CD14-positive monocyte (primary cell): ENCODE data around the gene S100A14. TPM values are rescaled to one million over a fixed set of nuclear protein-coding genes. Genes with fewer than 3 reads are reported as not detected.

Source experiments
- DNase-seq, 3 donors: peaks; one replicate each; pipeline ENCODE4 v3.0.0-alpha.2; 2011 to 2022
- H2AFZ ChIP-seq: 2 replicates; pipeline ENCODE4 v1.6.0; 2012; ENCODE audit warnings: mild to moderate bottlenecking, low read depth, low read length, inconsistent platforms; ENCODE audit not compliant: insufficient read depth, poor library complexity, severe bottlenecking
- H3K27ac ChIP-seq, 2 donors: 1 replicate in 1 of 2; 2 replicates in 1 of 2; pipeline ENCODE4 v1.5.1; 2012 to 2013; ENCODE audit warnings: low read length in 2 of 2, control low read depth in 1 of 2, inconsistent platforms in 1 of 2, low read depth in 1 of 2, mild to moderate bottlenecking in 1 of 2
- H3K27me3 ChIP-seq, 2 donors: one replicate each; pipeline versions ENCODE4 v1.6.0 to v1.6.1; 2011 to 2013; ENCODE audit warnings: low read length in 2 of 2; ENCODE audit not compliant: control insufficient read depth in 2 of 2, insufficient read depth in 2 of 2
- H3K36me3 ChIP-seq, 2 donors: replicated peaks in 1 of 2; 1 replicate in 1 of 2; 2 replicates in 1 of 2; pipeline versions ENCODE4 v1.5.1 to v1.6.1; 2012 to 2013; ENCODE audit warnings: low read length in 2 of 2, control low read depth in 1 of 2, inconsistent platforms in 1 of 2, mild to moderate bottlenecking in 1 of 2; ENCODE audit not compliant: insufficient read depth in 2 of 2, control insufficient read depth in 1 of 2
- H3K4me1 ChIP-seq, 2 donors: 1 replicate in 1 of 2; 2 replicates in 1 of 2; pipeline versions ENCODE4 v1.5.1 to v1.6.1; 2012 to 2013; ENCODE audit warnings: low read length in 2 of 2, control low read depth in 1 of 2, inconsistent platforms in 1 of 2, mild to moderate bottlenecking in 1 of 2, moderate library complexity in 1 of 2; ENCODE audit not compliant: insufficient read depth in 2 of 2, control insufficient read depth in 1 of 2
- H3K4me2 ChIP-seq: replicated peaks from 2 replicates; pipeline ENCODE3; 2012; ENCODE audit warnings: low read length, moderate library complexity, mild to moderate bottlenecking; ENCODE audit not compliant: poor library complexity, severe bottlenecking; ENCODE audit errors: extremely low read depth
- H3K4me3 ChIP-seq, 3 experiments: fragments of 200-600 bp in 1 of 3; sonication (generic) in 1 of 3; replicated peaks in 1 of 3; 1 replicate in 2 of 3; 2 replicates in 1 of 3; pipeline ENCODE4 v1.5.1; 2011 to 2013; ENCODE audit warnings: low read length in 3 of 3, mild to moderate bottlenecking in 3 of 3, control low read depth in 2 of 3, low read depth in 2 of 3, inconsistent platforms in 1 of 3, moderate library complexity in 1 of 3
- H3K79me2 ChIP-seq: 2 replicates; pipeline ENCODE4 v1.6.0; 2012; ENCODE audit warnings: mild to moderate bottlenecking, control low read depth, inconsistent platforms, low read length, moderate library complexity; ENCODE audit not compliant: insufficient read depth
- H3K9ac ChIP-seq: 2 replicates; pipeline ENCODE4 v1.6.0; 2017; ENCODE audit warnings: low read length, mild to moderate bottlenecking; ENCODE audit not compliant: insufficient read depth, poor library complexity, severe bottlenecking
- H3K9me3 ChIP-seq, 2 donors: replicated peaks in 1 of 2; 1 replicate in 1 of 2; 2 replicates in 1 of 2; pipeline versions ENCODE4 v1.5.1 to v1.6.1; 2012 to 2013; ENCODE audit warnings: low read length in 2 of 2, control low read depth in 1 of 2; ENCODE audit not compliant: control insufficient read depth in 1 of 2, insufficient read depth in 1 of 2
- H4K20me1 ChIP-seq: 2 replicates; pipeline ENCODE4 v1.6.0; 2012; ENCODE audit warnings: mild to moderate bottlenecking, low read length, control low read depth, moderate library complexity; ENCODE audit not compliant: insufficient read depth
- H3K27ac Mint-ChIP-seq, 7 donors: one replicate each; pipeline ENCODE4 v1.8.0; 2020; ENCODE audit warnings: mild to moderate bottlenecking in 7 of 7, mixed read lengths in 7 of 7, moderate library complexity in 6 of 7, inconsistent platforms in 2 of 7
- H3K27me3 Mint-ChIP-seq, 3 donors: one replicate each; pipeline ENCODE4 v1.8.0; 2021 to 2022; ENCODE audit warnings: low read depth in 3 of 3, mild to moderate bottlenecking in 3 of 3, mixed read lengths in 3 of 3, moderate library complexity in 3 of 3, inconsistent platforms in 1 of 3
- H3K36me3 Mint-ChIP-seq, 2 donors: one replicate each; pipeline ENCODE4 v1.8.0; 2020; ENCODE audit warnings: mixed read lengths in 2 of 2, inconsistent platforms in 1 of 2, mild to moderate bottlenecking in 1 of 2
- H3K4me1 Mint-ChIP-seq: one replicate; pipeline ENCODE4 v1.8.0; 2020; ENCODE audit warnings: mild to moderate bottlenecking, mixed read lengths
- H3K4me3 Mint-ChIP-seq, 2 donors: one replicate each; pipeline ENCODE4 v1.8.0; 2020; ENCODE audit warnings: mild to moderate bottlenecking in 2 of 2, mixed read lengths in 2 of 2, moderate library complexity in 1 of 2
- H3K9me3 Mint-ChIP-seq, 7 donors: one replicate each; pipeline ENCODE4 v1.8.0; 2020 to 2022; ENCODE audit warnings: mixed read lengths in 7 of 7, mild to moderate bottlenecking in 6 of 7, moderate library complexity in 6 of 7, inconsistent platforms in 2 of 7
- CTCF ChIP-seq: fragments of 200-600 bp; IDR thresholded peaks from one replicate; pipeline ENCODE4 v1.8.0; 2022; ENCODE audit warnings: antibody characterized with exemption, mild to moderate bottlenecking
- WGBS: methylation state at CpG from one replicate; pipeline ENCODE4 v1.1.5; 2013; ENCODE audit warnings: missing lambda C conversion rate; ENCODE audit not compliant: insufficient coverage; 5-methylcytosine and 5-hydroxymethylcytosine counted together
- intact Hi-C, 2 donors: fragments of 100-400 bp; cut with micrococcal nuclease; formaldehyde crosslinking; loops; one replicate each; pipeline versions ENCODE4 v1.15.0 to v1.15.1; 2023
- polyA plus RNA-seq, 3 donors: library from polyadenylated mRNA; depleted of rRNA in 1 of 3; unstranded in 2 of 3; stranded (reverse) in 1 of 3; fragments of 300-500 nt in 2 of 3; fragments of >200 nt in 1 of 3; fragmentation: Illumina TruSeq in 2 of 3; gene quantifications; 1 replicate in 2 of 3; 2 replicates in 1 of 3; pipeline ENCODE4 v1.2.3, GENCODE V29; 2012 to 2021

The S100A14 gene
- polyA plus RNA-seq, 3 donors = 0.08 TPM; not detected in 2

DNA sequence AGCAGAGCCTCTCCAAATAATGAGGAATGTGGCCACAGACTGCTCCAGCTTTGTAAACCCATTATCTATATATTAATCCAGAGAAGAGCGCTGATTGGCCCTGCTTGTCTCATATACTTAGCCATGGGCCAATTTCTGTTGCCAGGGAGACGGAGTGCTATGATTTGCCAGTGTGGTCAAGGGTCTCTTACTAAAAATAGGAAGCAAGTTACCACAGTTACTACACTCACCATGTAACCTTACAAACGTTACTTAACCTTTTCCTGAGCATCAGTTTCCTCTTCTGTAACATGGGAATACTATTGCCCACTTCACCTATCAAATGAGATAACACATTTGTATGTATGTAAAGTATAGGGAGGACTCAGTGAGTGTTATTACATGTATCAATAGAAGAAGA, 42.8 kb downstream of the S100A14 start:
- Histone ChIP-seq H2AFZ (no peak overlapping the region), H3K27ac (peak overlapping the region in 1 of 2 donors; percentile 66), H3K27me3 (no peaks in the 10 kb centered on the region), H3K4me3 (peak overlapping the region in 1 of 3 experiments; percentile 6), H3K9me3 (no peaks in the 10 kb centered on the region), H4K20me1 (no peaks in the 10 kb centered on the region), H3K36me3 (no peaks in the 10 kb centered on the region), H3K4me2 (peak overlapping the region; percentile 33), H3K4me1 (peaks cover 37 to 41% of the 10 kb centered on the region in 2 donors), H3K79me2 (no peaks in the 10 kb centered on the region), H3K9ac (no peak overlapping the region)
- intact Hi-C loops = loop anchor here (10.0 kb wide), 2 partner anchors 51 to 209 kb away; partner anchors contain the start of genes S100A1 (in 1 of the 2) and S100A13 (in 1 of the 2)
- Mint-ChIP-seq H3K27ac (peak overlapping the region; percentile 76 to 92 (median 87)), H3K4me3 (no peak overlapping the region), H3K9me3 (peaks cover 0 to 3% (median 0%) of the 10 kb centered on the region in 7 donors), H3K4me1 (peaks cover 43% of the 10 kb centered on the region), H3K36me3 (no peaks in the 10 kb centered on the region), H3K27me3 (peaks cover 0 to 13% (median 3%) of the 10 kb centered on the region in 3 donors)
- peak in 2 of 3 donors; percentile 71 to 73 for DNase-seq
- TF ChIP-seq CTCF = no peak
- WGBS = no CpG with 5 or more reads among the region's 3 CpGs

DNA sequence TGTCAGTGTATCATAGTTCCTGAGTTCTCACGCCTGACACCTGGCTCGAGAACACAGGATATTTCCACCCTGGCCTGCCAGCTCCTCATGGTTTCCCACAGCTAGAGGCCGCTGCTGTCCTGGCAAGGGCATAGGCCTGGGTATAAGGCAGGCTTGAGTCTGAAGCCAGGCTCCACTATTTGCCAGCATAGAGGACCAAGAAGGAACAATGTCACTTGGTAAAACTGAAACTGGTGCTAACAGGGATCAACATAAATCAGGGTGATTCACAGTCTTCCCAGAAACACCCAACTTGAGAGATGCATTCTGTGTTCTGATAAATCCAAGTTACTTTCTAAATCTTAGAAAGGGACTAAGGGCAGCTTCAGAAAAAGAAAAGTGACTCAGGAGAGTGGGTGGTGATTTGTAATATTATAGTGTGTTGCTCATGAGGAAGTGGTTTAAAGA, 43.5 kb downstream of the S100A14 start:
- Mint-ChIP-seq H3K9me3 (peaks cover 0 to 3% (median 0%) of the 10 kb centered on the region in 7 donors), H3K4me1 (peaks cover 49% of the 10 kb centered on the region), H3K27ac (peak overlapping the region; percentile 76 to 92 (median 87)), H3K36me3 (peaks cover 0 to 4% of the 10 kb centered on the region in 2 donors), H3K4me3 (no peak overlapping the region), H3K27me3 (peaks cover 0 to 10% (median 2%) of the 10 kb centered on the region in 3 donors)
- peak overlapping the region in 1 of 3 experiments; percentile 19 for H3K4me3 ChIP-seq
- no peaks in the 10 kb centered on the region for H3K27me3 ChIP-seq
- DNase-seq = peak; percentile 55 to 74 (median 67)
- H3K4me1 ChIP-seq = peaks cover 44 to 47% of the 10 kb centered on the region in 2 donors
- peak overlapping the region; percentile 33 for H3K4me2 ChIP-seq
- intact Hi-C loops = loop anchor here (10.0 kb wide), 2 partner anchors 52 to 208 kb away; partner anchors contain the start of genes S100A1 (in 1 of the 2) and S100A13 (in 1 of the 2)
- no peak overlapping the region for H3K9ac ChIP-seq
- 0% methylated on average over 1 of the region's 3 CpGs for WGBS
- no peaks in the 10 kb centered on the region for H3K9me3 ChIP-seq
- H3K27ac ChIP-seq = peak overlapping the region; percentile 59 to 66
- peaks cover 6% of the 10 kb centered on the region for H3K79me2 ChIP-seq
- H2AFZ ChIP-seq = no peak overlapping the region
- peak; percentile 78 for TF ChIP-seq CTCF
- no peaks in the 10 kb centered on the region for H3K36me3 ChIP-seq
- H4K20me1 ChIP-seq = no peaks in the 10 kb centered on the region
